ENCODE results near the gene CLRN3.

The CLRN3 gene
- total RNA-seq, result 0 to 0.19 (median 0) reads per million in 18 experiments

GRCh38 chr10:127892743-127893142 is at the start of gene CLRN3:
CLRN3 (minus strand) TSS chr10:127892941; CDS start chr10:127892784, 157 bp downstream.
- peak; percentile 0 to 26 for DNase-seq

GRCh38 chr10:127940866-127941640 is 48.3 kb upstream of the CLRN3 start:
- DNase-seq, result peak; percentile 49 to 72

GRCh38 chr10:127939786-127940330 is 47.1 kb upstream of the CLRN3 start:
- DNase-seq, result no peak

- no peak for DNase-seq
Observed at GRCh38 chr10:127937915-127938463, 45.2 kb upstream of the CLRN3 start.

- DNase-seq, result no peak
Observed at GRCh38 chr10:127937069-127937468, 44.3 kb upstream of the CLRN3 start.

- DNase-seq, result no peak
Observed at GRCh38 chr10:127935071-127935561, 42.4 kb upstream of the CLRN3 start.

GRCh38 chr10:127934383-127934782 is 41.6 kb upstream of the CLRN3 start:
- no peak for DNase-seq

GRCh38 chr10:127933271-127933670 is 40.5 kb upstream of the CLRN3 start:
- DNase-seq, result no peak

- DNase-seq, result peak in 1 of 2 donors; percentile 49
Observed at GRCh38 chr10:127932521-127933270, 40.0 kb upstream of the CLRN3 start.

GRCh38 chr10:127928021-127928806 is 35.5 kb upstream of the CLRN3 start:
- DNase-seq, result no peak

GRCh38 chr10:127926455-127926854 is 33.7 kb upstream of the CLRN3 start:
- DNase-seq, result peak; percentile 78 to 87

GRCh38 chr10:127925471-127926207 is 32.9 kb upstream of the CLRN3 start:
- DNase-seq, result no peak

GRCh38 chr10:127923646-127924045 is 30.9 kb upstream of the CLRN3 start:
- DNase-seq, result no peak

GRCh38 chr10:127922675-127923366 is 30.1 kb upstream of the CLRN3 start:
- DNase-seq, result no peak

GRCh38 chr10:127922206-127922605 is 29.5 kb upstream of the CLRN3 start:
- DNase-seq, result no peak

GRCh38 chr10:127921753-127922145 is 29.0 kb upstream of the CLRN3 start:
- peak; percentile 75 to 81 for DNase-seq

- no peak for DNase-seq
Observed at GRCh38 chr10:127921075-127921752, 28.5 kb upstream of the CLRN3 start.

GRCh38 chr10:127920306-127921074 is 27.7 kb upstream of the CLRN3 start:
- DNase-seq, result peak; percentile 47 to 75
